GM18520 (cell line): Measurements from ENCODE around the gene FGD5.

Experiments
- ATAC-seq: cut with Tn5 transposase; IDR thresholded peaks from one replicate; pipeline ENCODE4 v1.9.1; 2021; ENCODE audit not compliant: unreplicated experiment

The FGD5 gene

GRCh38 chr3:14823910-14824629 lies 5.3 kb downstream of the FGD5 start:
- ATAC-seq, result no peak

- ATAC-seq, result no peak
These were observed 5.9 kb downstream of the FGD5 start for GRCh38 chr3:14824646-14825045.

GRCh38 chr3:14826069-14826468 lies 7.3 kb downstream of the FGD5 start:
- ATAC-seq, result no peak

- ATAC-seq, result no peak
These were observed 9.0 kb downstream of the FGD5 start for GRCh38 chr3:14827776-14828175.

GRCh38 chr3:14829811-14830210 lies 11.0 kb downstream of the FGD5 start:
- ATAC-seq, result no peak

- ATAC-seq, result no peak
These were observed 13.2 kb downstream of the FGD5 start for GRCh38 chr3:14831916-14832450.

- ATAC-seq, result no peak
These were observed 14.4 kb downstream of the FGD5 start for GRCh38 chr3:14832975-14833722.

- ATAC-seq, result no peak
These were observed 15.4 kb downstream of the FGD5 start for GRCh38 chr3:14834121-14834520.

- ATAC-seq, result no peak
These were observed 16.2 kb downstream of the FGD5 start for GRCh38 chr3:14834807-14835466.

GRCh38 chr3:14836049-14836468 lies 17.3 kb downstream of the FGD5 start:
- ATAC-seq, result no peak

- no peak for ATAC-seq
These were observed 18.6 kb downstream of the FGD5 start for GRCh38 chr3:14837186-14837877.

- no peak for ATAC-seq
These were observed 19.1 kb downstream of the FGD5 start for GRCh38 chr3:14837878-14838258.

- no peak for ATAC-seq
These were observed 20.5 kb downstream of the FGD5 start for GRCh38 chr3:14839236-14839635.

GRCh38 chr3:14841836-14842235 lies 23.1 kb downstream of the FGD5 start:
- ATAC-seq, result no peak

- no peak for ATAC-seq
These were observed 23.5 kb downstream of the FGD5 start for GRCh38 chr3:14842277-14842676.

- no peak for ATAC-seq
These were observed 24.6 kb downstream of the FGD5 start for GRCh38 chr3:14843321-14843720.

- ATAC-seq, result no peak
These were observed 25.8 kb downstream of the FGD5 start for GRCh38 chr3:14844386-14845170.

GRCh38 chr3:14845180-14845579 lies 26.4 kb downstream of the FGD5 start:
- no peak for ATAC-seq

- no peak for ATAC-seq
These were observed 27.1 kb downstream of the FGD5 start for GRCh38 chr3:14845826-14846225.

- no peak for ATAC-seq
These were observed 27.6 kb downstream of the FGD5 start for GRCh38 chr3:14846226-14846880.
